CD4-positive, alpha-beta memory T cell (primary cell): ENCODE results near the gene SLC44A2. TPM values are rescaled to one million over a fixed set of nuclear protein-coding genes. Genes with fewer than 3 reads are reported as not detected.
"Not testable (repeated sequence)": the region's sequence is repeated elsewhere in the genome, so short reads cannot be mapped to it uniquely, and the experiment has no call there.

Experiments used
- CTCF ChIA-PET: fragments of 350-600 bp; sonication (Branson Sonifier 250); formaldehyde crosslinking; loops from one replicate; lab custom pipeline; 2021; ENCODE audit warnings: inconsistent platforms; ENCODE audit not compliant: partially characterized antibody; lab: Charles Lee
- POLR2A ChIA-PET: fragments of 350-600 bp; sonication (Branson Sonifier 250); formaldehyde crosslinking; loops from one replicate; lab custom pipeline; 2021; ENCODE audit not compliant: partially characterized antibody; lab: Charles Lee
- DNase-seq, 5 donors: peaks; one replicate each; pipeline versions ENCODE4 v3.0.0 to v3.0.0-alpha.2; 2020 to 2022; ENCODE audit warnings: mixed read lengths in 1 of 5
- H3K27ac ChIP-seq: one replicate; pipeline ENCODE4 v1.7.0; 2013; ENCODE audit warnings: low read depth, low read length
- H3K27me3 ChIP-seq: 2 replicates; pipeline ENCODE4 v1.7.0; 2013; ENCODE audit warnings: mild to moderate bottlenecking, low read length, moderate library complexity; ENCODE audit not compliant: insufficient read depth
- H3K36me3 ChIP-seq: 2 replicates; pipeline ENCODE4 v1.7.0; 2013; ENCODE audit warnings: mild to moderate bottlenecking, low read length, moderate library complexity; ENCODE audit not compliant: insufficient read depth
- H3K4me1 ChIP-seq: 2 replicates; pipeline ENCODE4 v1.7.0; 2013; ENCODE audit warnings: mild to moderate bottlenecking, low read length, moderate library complexity; ENCODE audit not compliant: insufficient read depth
- H3K4me3 ChIP-seq, 2 donors: one replicate each; pipeline ENCODE4 v1.7.0; 2013; ENCODE audit warnings: low read length in 2 of 2, mild to moderate bottlenecking in 1 of 2
- H3K9me3 ChIP-seq, 2 donors: one replicate each; pipeline ENCODE4 v1.7.0; 2013; ENCODE audit warnings: low read length in 2 of 2, control low read depth in 1 of 2; ENCODE audit not compliant: control insufficient read depth in 1 of 2
- H3K27ac Mint-ChIP-seq, 7 donors: one replicate each; pipeline ENCODE4 v1.8.0; 2020 to 2021; ENCODE audit warnings: mixed read lengths in 7 of 7, mild to moderate bottlenecking in 6 of 7, inconsistent platforms in 3 of 7, moderate library complexity in 3 of 7
- H3K27me3 Mint-ChIP-seq, 2 donors: one replicate each; pipeline ENCODE4 v1.8.0; 2020 to 2021; ENCODE audit warnings: mixed read lengths in 2 of 2
- H3K36me3 Mint-ChIP-seq, 2 donors: one replicate each; pipeline ENCODE4 v1.8.0; 2020 to 2021; ENCODE audit warnings: mixed read lengths in 2 of 2, inconsistent platforms in 1 of 2, mild to moderate bottlenecking in 1 of 2
- H3K4me1 Mint-ChIP-seq, 4 donors: one replicate each; pipeline ENCODE4 v1.8.0; 2020 to 2021; ENCODE audit warnings: mixed read lengths in 4 of 4, mild to moderate bottlenecking in 1 of 4
- H3K4me3 Mint-ChIP-seq, 8 donors: one replicate each; pipeline ENCODE4 v1.8.0; 2020 to 2021; ENCODE audit warnings: mixed read lengths in 8 of 8, mild to moderate bottlenecking in 7 of 8, moderate library complexity in 6 of 8, inconsistent platforms in 3 of 8
- H3K9me3 Mint-ChIP-seq, 8 donors: one replicate each; pipeline ENCODE4 v1.8.0; 2020 to 2021; ENCODE audit warnings: mixed read lengths in 8 of 8, mild to moderate bottlenecking in 5 of 8, inconsistent platforms in 3 of 8, moderate library complexity in 1 of 8
- intact Hi-C: fragments of 100-400 bp; cut with micrococcal nuclease; formaldehyde crosslinking; loops from one replicate; pipeline ENCODE4 v1.15.1; 2023
- polyA plus RNA-seq, 2 donors: library from polyadenylated mRNA; unstranded; fragments of 300-500 nt; fragmentation: Illumina TruSeq; gene quantifications; one replicate each; pipeline ENCODE4 v1.2.3, GENCODE V29; 2021
- total RNA-seq, 2 experiments: library from RNA; stranded (reverse); gene quantifications; one replicate each; pipeline ENCODE4 v1.2.3, GENCODE V29; 2021

The SLC44A2 gene
- total and polyA plus RNA-seq, 4 experiments from 2014 or later = 195 to 284 (median 204) TPM

GRCh38 chr19:10667867-10668266 lies 42.5 kb downstream of the SLC44A2 start:
- Mint-ChIP-seq H3K27me3 (no peaks in the 10 kb centered on the region), H3K9me3 (no peaks in the 10 kb centered on the region), H3K4me1 (peaks cover 29 to 62% (median 46%) of the 10 kb centered on the region in 4 donors), H3K4me3 (peak overlapping the region in 3 of 8 donors; percentile 2 to 32 (median 20)), H3K27ac (peak overlapping the region in 4 of 7 donors; percentile 6 to 81 (median 58)), H3K36me3 (peaks cover 11 to 44% of the 10 kb centered on the region in 2 donors)
- Histone ChIP-seq H3K27me3 (no peaks in the 10 kb centered on the region), H3K4me3 (no peak overlapping the region), H3K9me3 (no peaks in the 10 kb centered on the region), H3K27ac (no peak overlapping the region), H3K36me3 (peaks cover 18% of the 10 kb centered on the region), H3K4me1 (peaks cover 55% of the 10 kb centered on the region)
- ChIA-PET POLR2A (interaction anchor here (0.9 to 1.1 kb wide), 2 partner anchors 14 to 34 kb away, joined by 3 to 4 read pairs; partner anchors contain the start of gene QTRT1), CTCF (no interaction called here)
- DNase-seq = no peak
- intact Hi-C loops = no loop called here

GRCh38 chr19:10669246-10669645 lies 43.9 kb downstream of the SLC44A2 start:
- CTCF ChIA-PET = no interaction called here
- POLR2A ChIA-PET = no interaction called here
- peaks cover 26 to 50% (median 38%) of the 10 kb centered on the region in 4 donors for H3K4me1 Mint-ChIP-seq
- H3K27ac Mint-ChIP-seq = peak overlapping the region in 5 of 7 donors; percentile 38 to 69 (median 58)
- no peaks in the 10 kb centered on the region for H3K27me3 Mint-ChIP-seq
- H3K27ac ChIP-seq = no peak overlapping the region
- no peak for DNase-seq
- peaks cover 24% of the 10 kb centered on the region for H3K36me3 ChIP-seq
- H3K9me3 ChIP-seq = no peaks in the 10 kb centered on the region
- H3K4me3 Mint-ChIP-seq = peak overlapping the region in 4 of 8 donors; percentile 10 to 58 (median 20)
- no peaks in the 10 kb centered on the region for H3K27me3 ChIP-seq
- intact Hi-C loops = no loop called here
- H3K4me3 ChIP-seq = no peak overlapping the region
- peaks cover 18 to 50% of the 10 kb centered on the region in 2 donors for H3K36me3 Mint-ChIP-seq
- no peaks in the 10 kb centered on the region for H3K9me3 Mint-ChIP-seq
- H3K4me1 ChIP-seq = peaks cover 46% of the 10 kb centered on the region

DNA sequence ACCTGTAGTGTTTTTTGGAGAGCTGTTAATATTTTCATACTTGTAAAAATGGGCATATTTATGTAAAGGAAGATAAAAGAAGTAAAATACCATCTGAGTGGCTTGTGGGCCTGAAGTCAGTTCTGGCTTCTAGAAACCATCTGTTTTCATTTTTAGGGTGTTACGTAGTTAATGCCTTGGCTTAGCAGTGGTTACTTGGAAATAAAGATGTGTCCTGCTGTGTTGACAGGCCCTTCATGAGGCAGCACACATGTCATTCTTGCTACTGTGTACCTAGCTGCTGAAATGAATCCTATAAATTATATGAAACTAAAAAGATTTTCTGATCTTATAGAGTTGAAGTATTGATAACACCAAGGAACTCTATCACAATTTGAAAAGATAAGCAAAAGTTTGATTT lies 44.8 kb downstream of the SLC44A2 start:
- no peak for DNase-seq
- H3K27me3 ChIP-seq = no peaks in the 10 kb centered on the region
- CTCF ChIA-PET = no interaction called here
- no peak overlapping the region for H3K4me3 Mint-ChIP-seq
- POLR2A ChIA-PET = no interaction called here
- H3K4me1 ChIP-seq = peaks cover 46% of the 10 kb centered on the region
- H3K36me3 Mint-ChIP-seq = peaks cover 18 to 58% of the 10 kb centered on the region in 2 donors
- intact Hi-C loops = no loop called here
- H3K27me3 Mint-ChIP-seq = no peaks in the 10 kb centered on the region
- H3K9me3 Mint-ChIP-seq = no peaks in the 10 kb centered on the region
- peak overlapping the region in 2 of 7 donors; percentile 57 to 81 for H3K27ac Mint-ChIP-seq
- H3K9me3 ChIP-seq = no peaks in the 10 kb centered on the region
- H3K27ac ChIP-seq = no peak overlapping the region
- H3K4me1 Mint-ChIP-seq = peaks cover 24 to 50% (median 35%) of the 10 kb centered on the region in 4 donors
- H3K4me3 ChIP-seq = no peak overlapping the region
- peaks cover 28% of the 10 kb centered on the region for H3K36me3 ChIP-seq

DNA sequence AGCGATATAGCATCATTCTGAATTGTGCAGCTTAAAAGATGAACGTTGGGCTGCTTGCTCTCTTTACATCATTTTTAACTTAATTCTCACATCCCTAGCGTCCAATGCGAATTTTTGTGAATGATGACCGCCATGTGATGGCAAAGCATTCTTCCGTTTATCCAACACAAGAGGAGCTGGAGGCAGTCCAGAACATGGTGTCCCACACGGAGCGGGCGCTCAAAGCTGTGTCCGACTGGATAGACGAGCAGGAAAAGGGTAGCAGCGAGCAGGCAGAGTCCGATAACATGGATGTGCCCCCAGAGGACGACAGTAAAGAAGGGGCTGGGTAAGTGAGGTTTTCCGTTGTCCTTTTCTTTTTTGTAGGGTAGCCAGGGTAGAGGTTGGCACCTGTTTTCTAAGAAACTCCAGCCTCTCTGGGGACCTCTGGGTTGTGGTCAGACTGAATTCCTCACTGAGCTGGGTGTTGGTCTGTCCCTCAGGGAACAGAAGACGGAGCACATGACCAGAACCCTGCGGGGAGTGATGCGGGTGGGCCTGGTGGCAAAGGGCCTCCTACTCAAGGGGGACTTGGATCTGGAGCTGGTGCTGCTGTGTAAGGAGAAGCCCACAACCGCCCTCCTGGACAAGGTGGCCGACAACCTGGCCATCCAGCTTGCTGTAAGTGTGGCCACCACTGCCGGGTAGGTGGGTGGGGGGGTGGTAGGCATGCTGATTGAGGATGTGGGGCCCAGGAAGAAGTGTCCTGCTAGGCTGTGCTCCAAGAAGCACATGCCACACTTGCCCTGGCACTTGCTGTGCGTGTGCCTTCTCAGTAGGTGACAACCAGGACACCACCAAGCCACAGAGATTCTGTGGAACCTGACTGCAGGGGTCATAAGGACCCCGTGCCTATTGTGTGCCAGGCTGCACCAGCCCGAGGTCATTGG lies 45.8 kb downstream of the SLC44A2 start:
- Mint-ChIP-seq H3K36me3 (peaks cover 22 to 65% of the 10 kb centered on the region in 2 donors), H3K4me3 (no peak overlapping the region), H3K4me1 (peaks cover 23 to 45% (median 33%) of the 10 kb centered on the region in 4 donors), H3K9me3 (no peaks in the 10 kb centered on the region), H3K27me3 (no peaks in the 10 kb centered on the region), H3K27ac (peak overlapping the region in 3 of 7 donors; percentile 27 to 68 (median 37))
- ChIA-PET POLR2A (interaction anchor here (1.0 kb wide), 1 partner anchor 9 kb away, joined by 3 read pairs; no protein-coding TSS in a partner anchor), CTCF (interaction anchor here (0.5 to 1.9 kb wide), 2 partner anchors 19 to 27 kb away, joined by 3 to 8 read pairs; no protein-coding TSS in a partner anchor)
- Histone ChIP-seq H3K4me1 (peaks cover 41% of the 10 kb centered on the region), H3K4me3 (no peak overlapping the region), H3K27ac (no peak overlapping the region), H3K27me3 (no peaks in the 10 kb centered on the region), H3K9me3 (no peaks in the 10 kb centered on the region), H3K36me3 (peaks cover 35% of the 10 kb centered on the region)
- intact Hi-C loops = no loop called here
- no peak for DNase-seq

GRCh38 chr19:10671922-10672321 lies 46.6 kb downstream of the SLC44A2 start:
- H3K27ac ChIP-seq, H3K9me3 Mint-ChIP-seq, H3K9me3 ChIP-seq, H3K4me3 ChIP-seq, H3K27me3 ChIP-seq, H3K27ac Mint-ChIP-seq, H3K27me3 Mint-ChIP-seq, DNase-seq, intact Hi-C loops, H3K4me3 Mint-ChIP-seq: not testable (repeated sequence)
- ChIA-PET POLR2A (interaction anchor here (1.0 to 2.3 kb wide), 2 partner anchors 10 to 29 kb away, joined by 3 to 6 read pairs; partner anchors contain the start of gene QTRT1), CTCF (interaction anchor here (1.9 to 2.1 kb wide), 2 partner anchors 10 to 28 kb away, joined by 8 read pairs; no protein-coding TSS in a partner anchor)
- H3K4me1 ChIP-seq = peaks cover 33% of the 10 kb centered on the region
- H3K4me1 Mint-ChIP-seq = peaks cover 18 to 37% (median 29%) of the 10 kb centered on the region in 4 donors
- peaks cover 24 to 64% of the 10 kb centered on the region in 2 donors for H3K36me3 Mint-ChIP-seq
- peaks cover 39% of the 10 kb centered on the region for H3K36me3 ChIP-seq

DNA sequence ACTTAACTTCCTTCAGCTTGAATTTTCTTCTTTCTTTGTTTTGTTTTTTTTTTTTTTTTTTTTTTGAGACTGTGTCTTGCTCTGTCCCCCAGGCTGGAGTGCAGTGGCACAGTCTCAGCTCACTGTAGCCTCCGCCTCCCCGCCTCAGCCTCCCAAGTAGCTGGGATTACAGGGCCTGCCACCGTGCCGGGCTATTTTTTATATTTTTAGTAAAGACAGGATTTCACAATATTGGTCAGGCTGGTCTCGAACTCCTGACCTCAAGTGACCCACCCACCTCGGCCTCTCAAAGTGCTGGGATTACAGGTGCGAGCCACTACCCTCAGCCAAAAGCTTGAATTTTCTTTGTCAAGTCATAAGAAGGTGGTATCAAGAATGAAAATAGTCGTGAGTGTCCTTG lies 49.9 kb downstream of the SLC44A2 start:
- Mint-ChIP-seq H3K27ac (peak overlapping the region in 1 of 7 donors; percentile 35), H3K4me1 (peaks cover 6 to 12% (median 8%) of the 10 kb centered on the region in 4 donors), H3K36me3 (peaks cover 47 to 73% of the 10 kb centered on the region in 2 donors)
- H3K4me3 ChIP-seq, H3K27me3 Mint-ChIP-seq, DNase-seq, H3K9me3 ChIP-seq, intact Hi-C loops, H3K9me3 Mint-ChIP-seq, H3K4me1 ChIP-seq, H3K4me3 Mint-ChIP-seq, CTCF ChIA-PET, H3K27me3 ChIP-seq, H3K27ac ChIP-seq, POLR2A ChIA-PET: not testable (repeated sequence)
- H3K36me3 ChIP-seq = peaks cover 72% of the 10 kb centered on the region

DNA sequence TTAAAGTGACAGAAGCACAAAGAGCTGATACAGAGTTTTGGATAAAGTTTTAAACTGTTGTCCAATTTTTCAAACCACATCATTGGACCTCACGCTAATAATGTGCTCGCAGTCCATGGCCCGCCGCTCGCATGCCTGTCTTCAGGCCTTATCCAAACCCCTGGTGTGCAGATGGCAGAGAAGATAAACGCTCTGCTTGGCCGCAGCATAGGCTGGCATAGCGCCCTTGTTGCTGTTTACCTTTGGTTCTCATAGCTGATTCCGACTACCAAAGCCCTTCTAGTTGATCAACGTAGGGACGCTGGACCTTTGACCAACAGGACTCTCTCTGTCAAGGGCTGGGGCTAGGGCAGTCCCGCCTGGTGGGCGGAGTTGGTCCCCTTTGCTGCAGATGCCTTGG lies 52.4 kb downstream of the SLC44A2 start:
- Histone ChIP-seq H3K4me3 (no peak overlapping the region), H3K9me3 (no peaks in the 10 kb centered on the region), H3K27me3 (no peaks in the 10 kb centered on the region), H3K27ac (no peak overlapping the region), H3K4me1 (no peaks in the 10 kb centered on the region), H3K36me3 (peaks cover 80% of the 10 kb centered on the region)
- Mint-ChIP-seq H3K27ac (peak overlapping the region in 2 of 7 donors; percentile 38 to 60), H3K4me3 (no peak overlapping the region), H3K9me3 (no peaks in the 10 kb centered on the region), H3K27me3 (no peaks in the 10 kb centered on the region), H3K36me3 (peaks cover 48 to 73% of the 10 kb centered on the region in 2 donors), H3K4me1 (peaks cover 0 to 6% (median 0%) of the 10 kb centered on the region in 4 donors)
- ChIA-PET CTCF (interaction anchor here (0.7 to 1.3 kb wide), 2 partner anchors 22 to 207 kb away, joined by 3 to 5 read pairs; no protein-coding TSS in a partner anchor), POLR2A (interaction anchor here (1.4 kb wide), 1 partner anchor 18 kb away, joined by 3 read pairs; no protein-coding TSS in a partner anchor)
- DNase-seq = no peak
- intact Hi-C loops = no loop called here
